Upper lobe of left lung (tissue), 6 donors: ENCODE data around the gene PDE4D. TPM values are rescaled to one million over a fixed set of nuclear protein-coding genes. Genes with fewer than 3 reads are reported as not detected.

Experiments used
- ATAC-seq, 2 donors: fragments of 200-7000 bp; cut with Tn5 transposase; one replicate each; pipeline ENCODE4 v1.9.1; 2022; ENCODE audit warnings: mild to moderate bottlenecking in 2 of 2, moderate library complexity in 2 of 2; ENCODE audit not compliant: low FRiP score in 2 of 2
- DNase-seq, 2 donors: peaks; one replicate each; pipeline ENCODE4 v3.0.0-alpha.2; 2019 to 2020
- H3K27ac ChIP-seq, 4 donors: fragments of 200-600 bp; sonication (generic); one replicate each; pipeline ENCODE4 v1.5.1; 2016 to 2019
- H3K27me3 ChIP-seq, 4 donors: fragments of 200-600 bp; sonication (generic); one replicate each; pipeline ENCODE4 v1.5.1; 2017 to 2019
- H3K36me3 ChIP-seq, 4 donors: fragments of 200-600 bp; sonication (generic); one replicate each; pipeline ENCODE4 v1.5.1; 2016 to 2019
- H3K4me1 ChIP-seq, 4 donors: fragments of 200-600 bp; sonication (generic); one replicate each; pipeline ENCODE4 v1.5.1; 2018 to 2019
- H3K4me3 ChIP-seq, 4 donors: fragments of 200-600 bp; sonication (generic); one replicate each; pipeline ENCODE4 v1.5.1; 2017 to 2019; ENCODE audit warnings: mild to moderate bottlenecking in 2 of 4, moderate library complexity in 1 of 4
- H3K9me3 ChIP-seq, 4 donors: fragments of 200-600 bp; sonication (generic); one replicate each; pipeline ENCODE4 v1.5.1; 2018 to 2019
- EP300 ChIP-seq, 4 donors: sonication (generic); formaldehyde crosslinking; IDR thresholded peaks; one replicate each; pipeline ENCODE4 v1.5.1; 2017; ENCODE audit warnings: antibody characterized with exemption in 4 of 4, control low read depth in 2 of 4
- POLR2A ChIP-seq, 4 donors: fragments of 450-650 bp; IDR thresholded peaks; one replicate each; pipeline ENCODE4 v1.5.1; 2016 to 2017; ENCODE audit warnings: antibody characterized with exemption in 4 of 4, mild to moderate bottlenecking in 2 of 4
- POLR2AphosphoS5 ChIP-seq, 2 donors: sonication (generic); formaldehyde crosslinking; IDR thresholded peaks; one replicate each; pipeline ENCODE4 v1.5.1; 2017; ENCODE audit warnings: antibody characterized with exemption in 2 of 2
- WGBS, 2 donors: methylation state at CpG; one replicate each; pipeline ENCODE4 v1.1.5; 2017 to 2018; 5-methylcytosine and 5-hydroxymethylcytosine counted together
- total RNA-seq, 6 donors: library from RNA; depleted of rRNA in 4 of 6; stranded (reverse); fragments of >200 nt in 4 of 6; gene quantifications; one replicate each; pipeline versions ENCODE4 v1.1.0 to v1.2.1, GENCODE V29; 2016 to 2021
- TF ChIP-seq, protein P1 (sequence below), 6 experiments: fragments of 450-650 bp in 4 of 6; fragments of 200-600 bp in 2 of 6; sonication (generic) in 2 of 6; IDR thresholded peaks; one replicate each; pipeline ENCODE4 v1.5.1; 2016 to 2019; ENCODE audit warnings: antibody characterized with exemption in 6 of 6
- donor health status: DM: no; HTN: no; CAD: no; lungs with moderate emphysema.
- donor health status: DM: no; HTN: yes; CAD: no; lungs with severe emphysema.

PDE4D gene
- total RNA-seq, 6 donors from 2014 or later, result 50.4 to 188 (median 84.0) TPM

- WGBS, 2 donors, result 94 to 96% methylated on average over 3 of the region's 3 CpGs
- no peak for ATAC-seq
- no peaks in the 10 kb centered on the region for H3K27me3 ChIP-seq
Measured at GRCh38 chr5:59260200-59260599, 633.3 kb downstream of the PDE4D start.

DNA sequence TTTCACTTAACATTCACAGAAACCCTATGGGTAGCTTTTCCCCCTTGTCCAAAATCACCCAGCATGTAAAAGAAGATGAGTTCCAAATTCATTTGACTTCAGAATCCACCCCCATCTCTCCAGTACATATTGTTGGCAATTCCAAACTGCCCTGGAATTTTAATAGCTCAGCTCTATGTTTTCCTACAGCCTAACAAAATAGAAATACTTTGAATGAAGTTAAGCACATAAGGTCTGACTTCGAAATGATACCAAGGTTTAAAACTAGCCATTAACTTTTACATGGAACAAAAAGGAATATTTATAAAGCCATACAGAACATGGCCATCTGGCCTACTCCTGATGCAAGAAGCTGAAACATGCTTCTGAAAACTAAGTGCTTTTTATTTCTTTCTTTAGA is 634.3 kb downstream of the PDE4D start:
- Histone ChIP-seq H3K27me3 (no peaks in the 10 kb centered on the region), H3K4me3 (no peak overlapping the region), H3K9me3 (no peaks in the 10 kb centered on the region), H3K36me3 (no peaks in the 10 kb centered on the region), H3K4me1 (peaks cover 0 to 5% (median 0%) of the 10 kb centered on the region in 4 donors), H3K27ac (no peak overlapping the region)
- TF ChIP-seq POLR2A (IDR thresholded peaks at IDR 0.05) (no peak), EP300 (IDR thresholded peaks at IDR 0.05) (no peak), POLR2AphosphoS5 (IDR thresholded peaks at IDR 0.05) (no peak)
- TF ChIP-seq, protein P1, sequence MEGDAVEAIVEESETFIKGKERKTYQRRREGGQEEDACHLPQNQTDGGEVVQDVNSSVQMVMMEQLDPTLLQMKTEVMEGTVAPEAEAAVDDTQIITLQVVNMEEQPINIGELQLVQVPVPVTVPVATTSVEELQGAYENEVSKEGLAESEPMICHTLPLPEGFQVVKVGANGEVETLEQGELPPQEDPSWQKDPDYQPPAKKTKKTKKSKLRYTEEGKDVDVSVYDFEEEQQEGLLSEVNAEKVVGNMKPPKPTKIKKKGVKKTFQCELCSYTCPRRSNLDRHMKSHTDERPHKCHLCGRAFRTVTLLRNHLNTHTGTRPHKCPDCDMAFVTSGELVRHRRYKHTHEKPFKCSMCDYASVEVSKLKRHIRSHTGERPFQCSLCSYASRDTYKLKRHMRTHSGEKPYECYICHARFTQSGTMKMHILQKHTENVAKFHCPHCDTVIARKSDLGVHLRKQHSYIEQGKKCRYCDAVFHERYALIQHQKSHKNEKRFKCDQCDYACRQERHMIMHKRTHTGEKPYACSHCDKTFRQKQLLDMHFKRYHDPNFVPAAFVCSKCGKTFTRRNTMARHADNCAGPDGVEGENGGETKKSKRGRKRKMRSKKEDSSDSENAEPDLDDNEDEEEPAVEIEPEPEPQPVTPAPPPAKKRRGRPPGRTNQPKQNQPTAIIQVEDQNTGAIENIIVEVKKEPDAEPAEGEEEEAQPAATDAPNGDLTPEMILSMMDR (IDR thresholded peaks at IDR 0.05), result no peak
- no peak for DNase-seq
- ATAC-seq, result no peak
- 86 to 89% methylated on average over 1 of the region's 1 CpG for WGBS, 2 donors

More at GRCh38 chr5:59260200-59260599, 633.3 kb downstream of the PDE4D start:
- Histone ChIP-seq H3K27ac (no peak overlapping the region), H3K36me3 (no peaks in the 10 kb centered on the region), H3K9me3 (no peaks in the 10 kb centered on the region), H3K4me1 (peaks cover 0 to 5% (median 0%) of the 10 kb centered on the region in 4 donors), H3K4me3 (no peak overlapping the region)
- DNase-seq, result no peak
- TF ChIP-seq, protein P1 (IDR thresholded peaks at IDR 0.05), result no peak
- no peak for TF ChIP-seq POLR2AphosphoS5 (IDR thresholded peaks at IDR 0.05)

DNA sequence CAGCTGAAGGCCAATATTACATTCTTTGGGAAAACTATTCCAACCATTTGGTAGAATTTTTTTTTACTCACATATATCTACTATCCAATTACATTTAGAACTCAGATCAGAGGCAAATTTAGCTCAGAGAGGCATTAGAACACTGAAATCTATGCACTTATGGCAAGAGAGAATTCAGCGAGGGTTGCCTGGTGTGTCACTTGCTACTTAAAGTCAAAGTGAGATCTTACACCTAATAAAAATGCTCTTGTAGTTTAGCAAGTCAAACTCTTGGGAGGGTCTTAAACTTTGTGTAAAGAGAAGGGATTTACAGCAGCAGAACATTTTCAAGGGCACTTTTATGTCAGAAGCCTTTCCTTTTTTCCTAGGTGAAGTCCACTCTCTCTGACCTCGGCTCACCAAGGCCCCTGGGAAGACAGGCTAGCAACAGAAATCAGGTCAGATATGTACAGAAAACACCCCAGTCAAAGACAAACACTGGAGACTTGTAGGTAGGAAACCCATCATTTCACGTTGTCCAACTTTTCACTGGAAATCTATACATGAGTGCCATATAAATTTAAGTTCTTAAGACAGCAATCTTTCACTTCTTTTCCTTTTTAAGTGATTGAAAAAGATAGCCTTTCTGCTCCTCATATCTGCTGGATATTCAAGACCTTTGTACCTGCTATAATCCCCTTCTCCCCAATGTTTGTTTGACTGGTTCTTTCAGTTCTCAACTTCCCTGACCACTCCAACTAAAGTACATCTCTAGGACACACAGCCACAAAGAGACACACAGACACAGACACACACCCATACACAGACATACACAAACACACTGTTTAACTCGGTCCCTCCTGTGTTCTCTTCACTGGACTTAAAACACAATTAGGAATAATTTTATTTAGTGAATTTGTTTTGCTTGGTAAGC is 635.8 kb downstream of the PDE4D start:
- no peak overlapping the region for H3K4me3 ChIP-seq
- 65 to 75% methylated on average over 4 of the region's 4 CpGs for WGBS, 2 donors
- H3K27me3 ChIP-seq, result no peaks in the 10 kb centered on the region
- ATAC-seq, result no peak
- TF ChIP-seq POLR2AphosphoS5 (IDR thresholded peaks at IDR 0.05) (no peak), POLR2A (IDR thresholded peaks at IDR 0.05) (no peak), EP300 (IDR thresholded peaks at IDR 0.05) (no peak)
- TF ChIP-seq, protein P1 (IDR thresholded peaks at IDR 0.05), result no peak
- H3K9me3 ChIP-seq, result no peaks in the 10 kb centered on the region
- H3K36me3 ChIP-seq, result no peaks in the 10 kb centered on the region
- no peak overlapping the region for H3K27ac ChIP-seq
- no peak for DNase-seq
- peaks cover 0 to 5% (median 0%) of the 10 kb centered on the region in 4 donors for H3K4me1 ChIP-seq

DNA sequence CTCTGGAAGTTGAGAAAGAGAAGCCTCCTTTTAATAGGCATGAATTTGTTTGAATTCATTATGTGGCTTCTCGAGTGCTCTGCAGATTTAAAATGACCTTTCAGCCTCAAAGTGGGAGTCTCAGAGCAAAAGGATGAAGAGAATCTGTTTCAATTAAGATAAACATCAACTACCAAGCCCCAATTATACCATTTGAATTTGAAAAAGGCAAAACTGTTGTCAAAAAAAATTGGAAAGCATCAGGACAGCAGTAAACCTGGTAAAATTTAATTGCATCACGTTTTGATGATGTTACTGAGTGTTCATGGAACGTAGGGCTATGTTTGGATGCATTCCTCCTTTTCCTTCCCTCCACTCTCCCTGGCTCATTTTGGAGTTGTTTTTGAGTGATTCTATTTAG is 637.2 kb downstream of the PDE4D start:
- Histone ChIP-seq H3K4me3 (no peak overlapping the region), H3K4me1 (peaks cover 0 to 5% (median 0%) of the 10 kb centered on the region in 4 donors), H3K27ac (no peak overlapping the region), H3K9me3 (no peaks in the 10 kb centered on the region), H3K36me3 (no peaks in the 10 kb centered on the region), H3K27me3 (no peaks in the 10 kb centered on the region)
- DNase-seq (no peak), ATAC-seq (no peak)
- 57 to 58% methylated on average over 3 of the region's 3 CpGs for WGBS, 2 donors
- TF ChIP-seq EP300 (IDR thresholded peaks at IDR 0.05) (no peak), POLR2A (IDR thresholded peaks at IDR 0.05) (no peak), POLR2AphosphoS5 (IDR thresholded peaks at IDR 0.05) (no peak)
- TF ChIP-seq, protein P1 (IDR thresholded peaks at IDR 0.05), result no peak
